ENCODE measurements around the gene CRTAP. TPM values are rescaled to one million over a fixed set of nuclear protein-coding genes. Genes with fewer than 3 reads are reported as not detected.

CRTAP gene
- polyA plus RNA-seq, 3 donors: 134 to 321 (median 317) TPM

GRCh38 chr3:33099701-33100100 is 14.1 kb upstream of the CRTAP start:
- Histone ChIP-seq H3K36me3 (replicated peaks in 1 of 2; ENCODE audit: control insufficient read depth in 1 of 2, insufficient read depth in 2 of 2, low read length in 2 of 2) (no peaks in the 10 kb centered on the region), H3K9ac (ENCODE audit: insufficient read depth, low read length, poor library complexity, severe bottlenecking) (no peak overlapping the region), H3K4me2 (replicated peaks; ENCODE audit: extremely low read depth, low read length, poor library complexity, severe bottlenecking) (no peak overlapping the region), H3K9me3 (replicated peaks in 1 of 2; ENCODE audit: control insufficient read depth in 1 of 2, insufficient read depth in 1 of 2, low read length in 2 of 2) (no peaks in the 10 kb centered on the region), H4K20me1 (ENCODE audit: insufficient read depth, low read length) (peaks cover 14% of the 10 kb centered on the region), H3K27me3 (ENCODE audit: control insufficient read depth in 2 of 2, insufficient read depth in 2 of 2, low read length in 2 of 2) (no peaks in the 10 kb centered on the region), H3K27ac (ENCODE audit: low read depth in 1 of 2, low read length in 2 of 2) (no peak overlapping the region), H2AFZ (ENCODE audit: insufficient read depth, low read depth, low read length, poor library complexity, severe bottlenecking) (no peak overlapping the region), H3K79me2 (ENCODE audit: insufficient read depth, low read length) (peaks cover 28% of the 10 kb centered on the region), H3K4me1 (ENCODE audit: control insufficient read depth in 1 of 2, insufficient read depth in 2 of 2, low read length in 2 of 2) (peaks cover 24 to 34% of the 10 kb centered on the region in 2 donors), H3K4me3 (replicated peaks in 1 of 3; ENCODE audit: low read depth in 2 of 3, low read length in 3 of 3) (no peak overlapping the region)
- H3K4me3 Mint-ChIP-seq: no peak overlapping the region
- 97% methylated on average over 3 of the region's 3 CpGs for WGBS (ENCODE audit: insufficient coverage)
- DNase-seq: no peak
- no peaks in the 10 kb centered on the region for H3K36me3 Mint-ChIP-seq
- intact Hi-C loops (cut with micrococcal nuclease): no loop called here
- no peak for TF ChIP-seq CTCF (IDR thresholded peaks at IDR 0.05)
- H3K27ac Mint-ChIP-seq: no peak overlapping the region
- H3K4me1 Mint-ChIP-seq: peaks cover 31% of the 10 kb centered on the region
- H3K27me3 Mint-ChIP-seq (ENCODE audit: low read depth in 3 of 3): peaks cover 0 to 9% (median 2%) of the 10 kb centered on the region in 3 donors
- H3K9me3 Mint-ChIP-seq: no peaks in the 10 kb centered on the region

DNA sequence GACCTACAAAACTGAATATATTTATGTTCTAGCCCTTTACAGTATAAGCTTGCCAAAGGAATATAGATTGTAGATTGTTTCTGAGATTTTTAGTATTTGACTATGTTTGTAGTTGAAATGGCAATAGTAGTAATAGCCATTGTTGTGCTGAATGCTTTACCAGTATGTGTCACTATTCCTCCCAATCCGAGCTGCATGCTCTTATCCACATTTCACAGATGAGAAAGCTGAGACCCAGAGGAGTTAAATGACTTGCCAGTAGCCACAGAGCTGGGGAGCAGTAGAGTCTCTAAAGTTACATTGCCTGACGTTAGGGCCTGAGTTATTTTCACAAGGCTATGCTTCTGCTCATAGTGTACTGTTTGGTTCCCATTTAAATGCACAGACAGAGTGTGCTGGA is 13.6 kb upstream of the CRTAP start:
- peaks cover 0 to 9% (median 2%) of the 10 kb centered on the region in 3 donors for H3K27me3 Mint-ChIP-seq (ENCODE audit: low read depth in 3 of 3)
- WGBS (ENCODE audit: insufficient coverage): no CpG with 5 or more reads among the region's 2 CpGs
- Histone ChIP-seq H3K4me2 (replicated peaks; ENCODE audit: extremely low read depth, low read length, poor library complexity, severe bottlenecking) (no peak overlapping the region), H2AFZ (ENCODE audit: insufficient read depth, low read depth, low read length, poor library complexity, severe bottlenecking) (no peak overlapping the region), H3K9me3 (replicated peaks in 1 of 2; ENCODE audit: control insufficient read depth in 1 of 2, insufficient read depth in 1 of 2, low read length in 2 of 2) (no peaks in the 10 kb centered on the region), H3K27me3 (ENCODE audit: control insufficient read depth in 2 of 2, insufficient read depth in 2 of 2, low read length in 2 of 2) (no peaks in the 10 kb centered on the region), H3K79me2 (ENCODE audit: insufficient read depth, low read length) (peaks cover 23% of the 10 kb centered on the region), H3K9ac (ENCODE audit: insufficient read depth, low read length, poor library complexity, severe bottlenecking) (no peak overlapping the region), H3K4me1 (ENCODE audit: control insufficient read depth in 1 of 2, insufficient read depth in 2 of 2, low read length in 2 of 2) (peaks cover 28 to 37% of the 10 kb centered on the region in 2 donors), H3K36me3 (replicated peaks in 1 of 2; ENCODE audit: control insufficient read depth in 1 of 2, insufficient read depth in 2 of 2, low read length in 2 of 2) (no peaks in the 10 kb centered on the region), H4K20me1 (ENCODE audit: insufficient read depth, low read length) (peaks cover 12% of the 10 kb centered on the region), H3K4me3 (replicated peaks in 1 of 3; ENCODE audit: low read depth in 2 of 3, low read length in 3 of 3) (no peak overlapping the region), H3K27ac (ENCODE audit: low read depth in 1 of 2, low read length in 2 of 2) (no peak overlapping the region)
- no peak overlapping the region for H3K4me3 Mint-ChIP-seq
- H3K9me3 Mint-ChIP-seq: no peaks in the 10 kb centered on the region
- H3K4me1 Mint-ChIP-seq: peaks cover 34% of the 10 kb centered on the region
- no peak overlapping the region for H3K27ac Mint-ChIP-seq
- TF ChIP-seq CTCF (IDR thresholded peaks at IDR 0.05): no peak
- H3K36me3 Mint-ChIP-seq: no peaks in the 10 kb centered on the region
- DNase-seq: no peak
- intact Hi-C loops (cut with micrococcal nuclease): no loop called here

Measured in CD14-positive monocyte (primary cell).